Effector CD4-positive, alpha-beta T cell (primary cell): Measurements from ENCODE around the gene WDR62.

ENCODE experiments used
- DNase-seq: peaks from one replicate; pipeline ENCODE4 v3.0.0-alpha.2; 2020

WDR62 gene

DNA sequence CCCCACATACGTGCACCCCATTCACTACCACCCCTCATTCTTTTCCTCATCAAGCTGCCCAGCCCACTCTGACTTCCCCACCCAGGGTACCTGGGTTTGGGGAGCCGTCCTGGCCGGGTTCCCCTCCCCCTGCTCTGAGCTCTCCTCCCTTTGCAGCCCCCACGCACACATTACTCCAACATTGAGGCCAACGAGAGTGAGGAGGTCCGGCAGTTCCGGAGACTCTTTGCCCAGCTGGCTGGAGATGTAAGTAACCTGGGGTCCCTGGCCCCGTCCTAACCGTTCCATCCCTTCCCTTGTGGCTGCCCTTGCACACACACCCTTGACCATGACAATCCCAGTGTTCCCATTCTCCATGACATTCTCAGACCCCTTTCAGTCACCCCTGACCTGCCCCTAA, 87.8 kb downstream of the WDR62 start:
- no peak for DNase-seq

GRCh38 chr19:36144624-36145023, 89.9 kb downstream of the WDR62 start:
- DNase-seq, result no peak

DNA sequence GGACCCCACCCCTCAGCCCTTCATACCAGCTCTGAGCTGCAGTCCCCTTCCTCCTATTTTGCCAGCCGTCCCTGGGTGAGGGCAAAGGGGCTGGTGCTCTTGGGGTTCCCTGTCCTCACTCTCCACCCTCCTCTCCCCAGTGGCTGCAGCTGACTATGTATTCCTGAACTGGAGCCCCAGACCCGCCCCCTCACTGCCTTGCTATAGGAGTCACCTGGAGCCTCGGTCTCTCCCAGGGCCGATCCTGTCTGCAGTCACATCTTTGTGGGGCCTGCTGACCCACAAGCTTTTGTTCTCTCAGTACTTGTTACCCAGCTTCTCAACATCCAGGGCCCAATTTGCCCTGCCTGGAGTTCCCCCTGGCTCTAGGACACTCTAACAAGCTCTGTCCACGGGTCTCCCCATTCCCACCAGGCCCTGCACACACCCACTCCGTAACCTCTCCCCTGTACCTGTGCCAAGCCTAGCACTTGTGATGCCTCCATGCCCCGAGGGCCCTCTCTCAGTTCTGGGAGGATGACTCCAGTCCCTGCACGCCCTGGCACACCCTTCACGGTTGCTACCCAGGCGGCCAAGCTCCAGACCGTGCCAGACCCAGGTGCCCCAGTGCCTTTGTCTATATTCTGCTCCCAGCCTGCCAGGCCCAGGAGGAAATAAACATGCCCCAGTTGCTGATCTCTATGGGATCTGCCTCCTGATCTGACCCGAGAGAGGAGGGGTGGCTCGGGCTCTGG, 95.1 kb downstream of the WDR62 start:
- no peak for DNase-seq

DNA sequence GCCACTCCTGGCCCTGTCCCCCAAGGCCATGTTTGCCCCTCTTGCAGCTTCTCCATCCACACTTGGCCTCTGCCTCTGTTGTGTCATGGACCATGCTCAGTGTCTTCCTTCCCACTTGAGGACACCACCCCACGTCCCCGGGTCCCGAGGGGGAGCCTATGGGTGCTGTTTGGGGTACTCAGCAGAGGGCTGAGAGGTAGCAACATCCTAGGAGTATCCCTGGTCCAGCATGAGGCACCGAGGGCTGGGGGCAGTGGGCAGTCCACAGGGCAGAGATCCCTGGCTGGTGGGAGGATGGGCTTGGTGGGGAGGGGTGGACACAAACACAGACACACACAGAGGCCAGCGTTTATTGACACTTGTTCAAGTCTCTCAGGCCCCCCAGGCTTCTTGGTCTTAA, 95.9 kb downstream of the WDR62 start:
- no peak for DNase-seq

DNA sequence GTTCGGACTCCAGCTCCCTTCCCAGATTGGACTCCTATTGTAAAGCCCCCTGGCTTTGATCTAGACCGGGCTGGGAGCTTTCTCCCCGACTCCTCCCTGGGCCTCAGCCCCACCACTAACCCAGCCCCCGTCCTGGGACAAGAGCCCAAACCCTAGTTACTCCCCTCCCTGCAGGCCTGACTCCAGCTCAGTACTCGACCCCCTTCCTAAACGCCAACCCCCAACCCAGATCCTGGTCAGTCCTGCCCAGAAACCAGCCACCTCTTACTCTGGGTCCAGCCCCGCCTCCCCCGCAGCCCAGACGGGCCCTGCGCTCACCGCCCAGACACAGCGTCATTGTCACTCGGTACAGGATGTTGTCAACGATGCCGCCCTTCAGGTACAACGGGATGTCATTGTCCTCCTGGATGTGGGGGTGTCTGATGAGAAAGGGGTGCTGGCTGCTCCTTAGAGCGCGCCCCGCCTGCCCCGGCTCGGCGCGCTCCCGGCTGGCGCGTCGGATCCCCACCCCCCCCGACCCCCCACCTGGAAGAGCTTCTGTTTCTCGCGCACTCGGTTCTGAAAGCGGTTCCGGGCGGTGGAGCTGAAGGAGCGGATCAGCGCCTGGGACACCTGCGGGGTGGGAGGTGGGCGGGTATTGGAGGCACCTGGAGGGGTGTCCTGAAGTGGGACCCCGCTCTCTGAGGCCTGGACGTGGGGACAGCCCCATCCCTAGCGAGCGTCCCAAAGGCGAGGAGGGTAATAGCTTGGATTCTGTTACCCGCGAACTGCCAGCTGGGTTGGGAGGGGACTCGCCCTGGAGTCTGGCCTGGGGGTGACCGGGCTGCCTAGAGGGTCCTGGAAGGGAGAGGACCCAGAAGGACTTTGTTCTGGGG, 96.7 kb downstream of the WDR62 start:
- DNase-seq, result no peak

GRCh38 chr19:36152019-36152351, 97.3 kb downstream of the WDR62 start:
- no peak for DNase-seq

DNA sequence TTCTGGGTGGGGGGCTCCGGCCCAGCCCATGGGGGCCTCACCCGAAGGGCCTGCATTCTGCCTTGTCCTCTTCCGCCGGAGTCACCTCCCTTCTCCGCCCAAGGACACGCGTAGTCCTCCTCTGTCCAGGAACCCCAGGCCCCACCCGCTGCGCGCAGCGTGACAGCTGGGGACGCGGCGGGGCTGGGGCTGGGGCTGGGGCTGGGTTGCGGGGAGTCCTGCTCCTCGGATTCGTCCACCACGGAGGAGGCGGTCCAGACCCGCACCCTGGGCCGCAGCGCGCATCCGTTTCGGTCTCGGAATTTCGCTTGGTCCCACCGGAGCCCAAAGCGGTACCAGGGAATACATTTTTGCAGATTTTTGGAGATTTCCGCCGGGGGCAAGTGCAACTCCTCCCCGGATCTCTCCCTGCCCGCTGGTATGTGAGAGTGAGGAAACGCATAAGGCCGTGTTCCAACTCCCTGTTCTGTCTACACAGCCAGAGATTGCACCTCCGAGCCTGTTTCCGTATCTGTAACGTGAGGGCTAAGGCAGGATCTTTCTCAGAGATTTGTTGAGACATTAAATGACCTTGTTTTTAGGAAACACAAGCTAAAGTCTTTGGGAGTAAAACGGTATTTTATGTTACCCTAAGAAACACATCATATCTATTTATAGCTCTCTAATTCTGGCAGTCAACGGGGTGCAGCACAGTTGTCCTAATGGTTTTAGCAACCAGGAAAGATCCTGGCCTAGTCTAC, 97.8 kb downstream of the WDR62 start, which contains the start of gene COX7A1:
TSS of gene COX7A1 (minus strand) at position 96 of the 740 bp plus-strand sequence. CDS start at position 56, 40 bp downstream.
- no peak for DNase-seq

- no peak for DNase-seq
These were observed 98.4 kb downstream of the WDR62 start for GRCh38 chr19:36153126-36153525.
